MCF 10A (cell line): ENCODE measurements around the gene NAA38. TPM values are rescaled to one million over a fixed set of nuclear protein-coding genes. Genes with fewer than 3 reads are reported as not detected.

Source experiments
- BruUV-seq: library from RNA; stranded (reverse); fragments of 400-500 nt; replicated peaks from 2 replicates; lab custom pipeline; 2021; lab: Mats Ljungman, UMichigan
- CTCF ChIA-PET: fragments of 300-600 bp; sonication (Branson Sonifier 250); formaldehyde crosslinking; extraction: SDS; loops from one replicate; lab custom pipeline; 2021; ENCODE audit warnings: antibody characterized with exemption, inconsistent platforms; lab: Yijun Ruan, JAX
- POLR2A ChIA-PET: fragments of 300-600, 350-650 bp; sonication (Branson Sonifier 250); formaldehyde crosslinking; extraction: SDS; loops from one replicate; lab custom pipeline; 2020; ENCODE audit warnings: antibody characterized with exemption, inconsistent platforms; lab: Yijun Ruan, JAX
- DNase-seq: peaks from one replicate; pipeline ENCODE4 v3.0.0-alpha.2; 2018; ENCODE audit not compliant: unreplicated experiment
- H3K27ac Mint-ChIP-seq: one replicate; pipeline ENCODE4 v1.8.0; 2022; ENCODE audit warnings: mild to moderate bottlenecking, low read depth, mixed read lengths; ENCODE audit not compliant: unreplicated experiment
- H3K27me3 Mint-ChIP-seq: one replicate; pipeline ENCODE4 v1.8.0; 2022; ENCODE audit warnings: mixed read lengths; ENCODE audit not compliant: insufficient read depth, unreplicated experiment
- H3K36me3 Mint-ChIP-seq: one replicate; pipeline ENCODE4 v1.8.0; 2022; ENCODE audit warnings: mild to moderate bottlenecking, moderate library complexity, mixed read lengths; ENCODE audit not compliant: insufficient read depth, unreplicated experiment
- H3K4me1 Mint-ChIP-seq: one replicate; pipeline ENCODE4 v1.8.0; 2022; ENCODE audit warnings: mixed read lengths; ENCODE audit not compliant: insufficient read depth, unreplicated experiment
- H3K4me3 Mint-ChIP-seq: one replicate; pipeline ENCODE4 v1.8.0; 2022; ENCODE audit warnings: mild to moderate bottlenecking, moderate library complexity, mixed read lengths; ENCODE audit not compliant: unreplicated experiment
- H3K9me3 Mint-ChIP-seq: one replicate; pipeline ENCODE4 v1.8.0; 2022; ENCODE audit warnings: mixed read lengths; ENCODE audit not compliant: unreplicated experiment
- intact Hi-C: fragments of 100-400 bp; cut with micrococcal nuclease; formaldehyde crosslinking; loops from 2 replicates; pipeline ENCODE4 v1.14.1; 2022
- total RNA-seq: library from RNA; stranded (reverse); gene quantifications from 2 replicates; pipeline ENCODE4 v1.2.3, GENCODE V29; 2022
- TF ChIP-seq, protein P1 (sequence below): fragments of 200-600 bp; IDR thresholded peaks from one replicate; pipeline ENCODE4 v1.8.0; 2022; ENCODE audit warnings: antibody characterized with exemption, mild to moderate bottlenecking; ENCODE audit not compliant: unreplicated experiment

NAA38 gene
- total RNA-seq, 1 experiment from 2014 or later: 83.4 TPM

GRCh38 chr17:7844292-7845154 lies 12.8 kb downstream of the NAA38 start:
- BruUV-seq: TSS peak; percentile 21

DNA sequence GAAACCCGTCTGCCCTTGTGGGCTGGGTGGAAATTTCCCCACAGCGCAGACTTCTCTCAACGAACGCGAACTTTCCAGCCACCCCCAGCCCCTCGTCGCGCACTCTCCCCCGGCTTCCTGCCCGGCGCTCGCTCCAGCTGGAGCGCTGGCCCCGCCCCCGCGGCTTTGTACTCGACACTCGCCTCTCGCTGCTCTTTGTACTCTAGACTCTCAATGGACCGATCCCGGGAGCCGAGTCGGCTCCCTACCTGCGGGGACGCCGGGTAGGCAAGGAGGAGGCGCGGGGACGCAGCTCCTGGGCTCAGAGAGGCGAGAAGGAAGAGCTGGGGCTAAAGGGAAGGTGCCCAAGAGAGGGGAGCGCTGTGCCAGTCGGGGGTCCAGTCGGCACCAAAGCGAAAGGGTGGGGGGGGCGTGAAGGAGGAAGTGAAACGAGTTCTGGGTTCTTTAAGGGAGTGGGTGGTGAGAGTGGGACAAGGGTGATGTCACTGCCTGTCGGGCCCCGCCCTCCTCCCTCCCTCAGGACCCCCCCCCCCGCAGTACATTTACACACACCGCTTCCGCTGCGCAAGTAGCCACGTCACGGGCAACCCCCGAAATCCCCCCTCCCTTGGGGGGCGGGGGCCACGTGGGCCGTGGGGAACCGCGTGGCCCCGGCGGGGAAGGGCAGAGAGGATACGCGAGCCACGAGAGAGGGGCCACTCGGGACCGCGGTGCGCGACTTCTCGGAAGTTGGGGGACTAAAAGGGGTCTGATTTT lies 13.6 kb downstream of the NAA38 start:
- ChIA-PET POLR2A (interaction anchor here (0.6 to 5.7 kb wide), 17 partner anchors 7 to 490 kb away, joined by 3 to 97 read pairs (median 5); partner anchors contain the start of genes CHD3, CNTROB, CTC1 and CYB5D1), CTCF (interaction anchor here (0.7 to 5.8 kb wide), 4 partner anchors 9 to 178 kb away, joined by 3 to 32 read pairs (median 11); partner anchors contain the start of gene KDM6B)
- Mint-ChIP-seq H3K27ac (peak overlapping the region; percentile 87), H3K27me3 (no peaks in the 10 kb centered on the region), H3K9me3 (no peaks in the 10 kb centered on the region), H3K4me3 (peak overlapping the region; percentile 79), H3K4me1 (peaks cover 34% of the 10 kb centered on the region), H3K36me3 (peaks cover 57% of the 10 kb centered on the region)
- peak; percentile 84 for DNase-seq
- intact Hi-C loops: loop anchor here (1.0 kb wide), 1 partner anchor 7 kb away; no protein-coding TSS in a partner anchor
- TF ChIP-seq, protein P1, sequence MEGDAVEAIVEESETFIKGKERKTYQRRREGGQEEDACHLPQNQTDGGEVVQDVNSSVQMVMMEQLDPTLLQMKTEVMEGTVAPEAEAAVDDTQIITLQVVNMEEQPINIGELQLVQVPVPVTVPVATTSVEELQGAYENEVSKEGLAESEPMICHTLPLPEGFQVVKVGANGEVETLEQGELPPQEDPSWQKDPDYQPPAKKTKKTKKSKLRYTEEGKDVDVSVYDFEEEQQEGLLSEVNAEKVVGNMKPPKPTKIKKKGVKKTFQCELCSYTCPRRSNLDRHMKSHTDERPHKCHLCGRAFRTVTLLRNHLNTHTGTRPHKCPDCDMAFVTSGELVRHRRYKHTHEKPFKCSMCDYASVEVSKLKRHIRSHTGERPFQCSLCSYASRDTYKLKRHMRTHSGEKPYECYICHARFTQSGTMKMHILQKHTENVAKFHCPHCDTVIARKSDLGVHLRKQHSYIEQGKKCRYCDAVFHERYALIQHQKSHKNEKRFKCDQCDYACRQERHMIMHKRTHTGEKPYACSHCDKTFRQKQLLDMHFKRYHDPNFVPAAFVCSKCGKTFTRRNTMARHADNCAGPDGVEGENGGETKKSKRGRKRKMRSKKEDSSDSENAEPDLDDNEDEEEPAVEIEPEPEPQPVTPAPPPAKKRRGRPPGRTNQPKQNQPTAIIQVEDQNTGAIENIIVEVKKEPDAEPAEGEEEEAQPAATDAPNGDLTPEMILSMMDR: no peak
- BruUV-seq: TSS peak; percentile 50

More at GRCh38 chr17:7844292-7845154, 12.8 kb downstream of the NAA38 start:
- TF ChIP-seq, protein P1: no peak
- intact Hi-C loops: loop anchor here (1.0 kb wide), 1 partner anchor 8 kb away; no protein-coding TSS in a partner anchor
- ChIA-PET CTCF (interaction anchor here (0.6 to 2.4 kb wide), 14 partner anchors 10 to 278 kb away, joined by 3 to 17 read pairs (median 4); partner anchors contain the start of genes KDM6B and NAA38), POLR2A (interaction anchor here (0.6 to 5.7 kb wide), 23 partner anchors 10 to 601 kb away, joined by 3 to 97 read pairs (median 4); partner anchors contain the start of genes ALOXE3, CNTROB, CYB5D1 and KDM6B)
- H3K36me3 Mint-ChIP-seq: peaks cover 57% of the 10 kb centered on the region
- peaks cover 27% of the 10 kb centered on the region for H3K4me1 Mint-ChIP-seq
- peak overlapping the region; percentile 79 for H3K4me3 Mint-ChIP-seq
- H3K9me3 Mint-ChIP-seq: no peaks in the 10 kb centered on the region
- peak overlapping the region; percentile 87 for H3K27ac Mint-ChIP-seq
- no peaks in the 10 kb centered on the region for H3K27me3 Mint-ChIP-seq
- DNase-seq: peak; percentile 96

DNA sequence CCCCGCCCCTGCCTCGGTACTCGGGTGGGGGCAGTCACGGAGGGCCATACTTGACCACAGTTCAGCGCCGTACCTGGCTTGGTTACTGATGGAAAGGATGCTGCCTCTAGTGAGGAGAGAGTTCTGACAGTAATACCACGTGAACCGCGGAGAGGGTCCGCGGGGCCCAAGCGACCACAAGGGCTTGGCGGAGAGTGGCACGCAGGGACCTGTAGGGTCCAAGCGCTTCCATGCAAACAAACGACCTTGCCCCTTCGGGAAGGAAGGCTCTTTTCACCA lies 14.2 kb downstream of the NAA38 start:
- no TSS peak for BruUV-seq
- no peaks in the 10 kb centered on the region for H3K27me3 Mint-ChIP-seq
- peaks cover 57% of the 10 kb centered on the region for H3K36me3 Mint-ChIP-seq
- DNase-seq: no peak
- peaks cover 40% of the 10 kb centered on the region for H3K4me1 Mint-ChIP-seq
- TF ChIP-seq, protein P1: no peak
- CTCF ChIA-PET: interaction anchor here (0.7 to 5.8 kb wide), 3 partner anchors 100 to 179 kb away, joined by 3 to 32 read pairs (median 5); no protein-coding TSS in a partner anchor
- no peaks in the 10 kb centered on the region for H3K9me3 Mint-ChIP-seq
- peak overlapping the region; percentile 87 for H3K27ac Mint-ChIP-seq
- peak overlapping the region; percentile 79 for H3K4me3 Mint-ChIP-seq
- intact Hi-C loops: no loop called here
- POLR2A ChIA-PET: interaction anchor here (0.6 to 5.7 kb wide), 18 partner anchors 8 to 489 kb away, joined by 3 to 97 read pairs (median 5); partner anchors contain the start of genes CHD3, CNTROB, CTC1 and CYB5D1
